ENCODE data around the gene SEZ6L. TPM values are rescaled to one million over a fixed set of nuclear protein-coding genes. Genes with fewer than 3 reads are reported as not detected.

SEZ6L gene
- total RNA-seq = 0.16 TPM in 1 of 2 replicates, not detected in the other

DNA sequence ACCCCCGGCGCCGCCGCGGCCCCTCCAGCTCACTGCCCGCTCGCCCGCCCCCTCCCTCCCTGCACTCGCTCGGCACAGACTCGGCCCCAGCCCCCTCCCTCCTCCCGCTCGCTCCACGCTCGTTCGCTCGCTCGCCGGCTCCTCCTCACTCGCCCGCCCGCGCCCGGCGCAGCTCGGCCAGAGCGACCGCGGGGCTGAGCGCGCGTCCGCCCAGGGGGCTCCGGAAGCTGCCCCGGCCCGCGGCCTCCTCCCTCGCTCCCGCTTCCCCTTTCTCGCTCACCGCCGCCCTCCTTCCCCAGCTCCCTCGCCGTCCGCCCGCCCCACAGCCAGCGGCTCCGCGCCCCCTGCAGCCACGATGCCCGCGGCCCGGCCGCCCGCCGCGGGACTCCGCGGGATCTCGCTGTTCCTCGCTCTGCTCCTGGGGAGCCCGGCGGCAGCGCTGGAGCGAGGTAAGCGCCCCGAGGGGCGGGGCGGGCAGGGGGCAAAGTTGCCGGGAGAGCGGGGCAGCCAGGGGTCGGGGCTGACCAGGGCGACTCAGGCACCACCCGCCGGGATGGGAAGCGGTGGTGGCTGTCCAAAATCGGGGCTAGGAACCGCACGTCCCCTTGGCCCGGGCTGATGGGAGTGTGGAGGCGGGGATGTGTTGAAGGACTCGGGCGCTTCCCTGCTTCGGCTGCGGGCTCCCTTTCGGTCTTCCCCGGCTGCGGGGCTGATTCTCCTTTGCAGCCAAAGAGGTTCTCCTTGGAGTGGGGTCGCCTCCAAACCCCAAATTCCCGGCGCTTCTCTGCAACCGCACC lies at the start of gene SEZ6L:
Gene SEZ6L (plus strand): TSS at position 148 of the 797 bp plus-strand sequence. CDS start 208 bp downstream, at position 356.

DNA sequence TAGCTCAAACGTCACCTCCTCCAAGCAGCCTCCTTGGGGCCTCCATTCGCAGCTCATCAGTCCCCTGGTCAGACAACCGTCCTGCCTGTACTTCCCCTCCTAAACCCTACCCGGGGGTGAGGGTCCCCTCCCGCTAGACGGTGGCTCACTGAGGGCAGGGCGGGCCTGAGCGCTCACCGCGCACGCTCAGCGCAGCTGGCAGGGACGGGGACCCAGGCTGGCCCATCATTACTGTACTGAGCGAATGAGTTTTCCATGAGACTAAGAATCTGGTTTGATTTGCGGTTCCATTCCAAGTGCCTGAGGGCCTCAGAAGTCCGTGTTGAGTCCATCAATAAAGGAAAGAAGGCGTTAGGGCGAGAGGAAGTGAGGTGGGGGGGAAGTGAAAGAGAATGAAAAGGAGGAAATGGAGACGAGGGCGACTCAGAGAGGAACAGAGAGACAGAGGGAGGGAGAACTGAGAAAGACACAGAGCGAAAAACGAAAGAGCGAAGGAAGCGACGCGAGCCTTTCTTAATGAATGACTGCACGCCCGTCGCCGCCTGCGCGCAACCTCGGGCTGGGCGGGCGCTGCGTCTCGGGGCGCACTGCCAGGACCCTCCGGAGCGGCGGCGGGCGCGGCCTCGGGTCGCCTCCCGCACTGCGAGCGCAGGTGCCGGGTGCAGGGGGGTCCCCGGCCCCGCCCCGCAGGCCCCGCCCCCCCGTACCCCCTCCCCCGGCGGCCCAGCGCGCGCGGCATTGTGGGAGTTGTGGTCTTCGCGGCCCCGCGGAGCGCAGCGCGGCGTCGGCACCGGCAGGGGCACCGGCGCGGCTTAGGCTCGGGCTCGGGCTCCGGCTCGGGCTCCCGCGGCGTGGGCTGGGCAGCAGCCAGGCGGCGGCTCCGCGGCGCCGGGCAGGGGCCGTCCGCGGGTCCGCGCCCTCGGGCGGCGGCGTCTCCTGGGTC lies 259.5 kb downstream of the SEZ6L start, which contains the start of gene ASPHD2:
Gene ASPHD2 (plus strand): TSS at position 746 of the 943 bp plus-strand sequence. CDS start 4,356 bp downstream, outside the sequence.

Small RNA genes lying within 50 kb of the gene (small RNA-seq; reads per million reads assigned to genes)
- gene RNA5SP495 = not detected

All from hair follicle dermal papilla cell (primary cell).